PC-9 (cell line): Measurements from ENCODE around the gene MAST1.

ENCODE experiments used
- EZH2 ChIP-seq: fragments of 200-600 bp; sonication (generic); IDR thresholded peaks from 2 replicates; pipeline ENCODE4 v1.8.0; 2017; ENCODE audit warnings: antibody characterized with exemption, low read depth
- TF ChIP-seq, protein P1 (sequence below): fragments of 200-600 bp; sonication (generic); conservative IDR thresholded peaks from 2 replicates; pipeline ENCODE4 v1.6.1; 2017; ENCODE audit warnings: mixed run types, antibody characterized with exemption, mild to moderate bottlenecking, moderate library complexity

DNA sequence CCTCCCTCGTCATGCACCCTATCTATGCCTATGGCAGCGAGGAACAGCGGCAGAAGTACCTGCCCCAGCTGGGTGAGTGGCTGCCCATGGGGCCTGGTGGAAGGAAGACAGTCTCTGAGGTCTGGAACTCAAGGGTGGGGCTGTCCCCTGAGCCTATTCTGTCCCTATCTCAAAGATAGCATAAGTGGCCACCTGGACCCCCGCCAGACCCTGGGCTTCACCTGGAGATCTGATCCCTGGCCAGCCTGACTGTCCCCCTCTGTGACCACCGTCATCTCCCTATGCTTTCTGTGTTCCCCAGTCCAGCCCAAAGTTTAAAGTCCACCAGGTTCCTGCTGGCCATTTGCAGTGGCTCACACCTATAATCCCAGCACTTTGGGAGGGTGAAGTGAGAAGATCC, 55.3 kb downstream of the MAST1 start:
- TF ChIP-seq, protein P1, sequence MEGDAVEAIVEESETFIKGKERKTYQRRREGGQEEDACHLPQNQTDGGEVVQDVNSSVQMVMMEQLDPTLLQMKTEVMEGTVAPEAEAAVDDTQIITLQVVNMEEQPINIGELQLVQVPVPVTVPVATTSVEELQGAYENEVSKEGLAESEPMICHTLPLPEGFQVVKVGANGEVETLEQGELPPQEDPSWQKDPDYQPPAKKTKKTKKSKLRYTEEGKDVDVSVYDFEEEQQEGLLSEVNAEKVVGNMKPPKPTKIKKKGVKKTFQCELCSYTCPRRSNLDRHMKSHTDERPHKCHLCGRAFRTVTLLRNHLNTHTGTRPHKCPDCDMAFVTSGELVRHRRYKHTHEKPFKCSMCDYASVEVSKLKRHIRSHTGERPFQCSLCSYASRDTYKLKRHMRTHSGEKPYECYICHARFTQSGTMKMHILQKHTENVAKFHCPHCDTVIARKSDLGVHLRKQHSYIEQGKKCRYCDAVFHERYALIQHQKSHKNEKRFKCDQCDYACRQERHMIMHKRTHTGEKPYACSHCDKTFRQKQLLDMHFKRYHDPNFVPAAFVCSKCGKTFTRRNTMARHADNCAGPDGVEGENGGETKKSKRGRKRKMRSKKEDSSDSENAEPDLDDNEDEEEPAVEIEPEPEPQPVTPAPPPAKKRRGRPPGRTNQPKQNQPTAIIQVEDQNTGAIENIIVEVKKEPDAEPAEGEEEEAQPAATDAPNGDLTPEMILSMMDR, result no peak
- no peak for TF ChIP-seq EZH2
